Amniotic epithelial cell (primary cell): ENCODE data around the gene RASAL2.
"Not testable (repeated sequence)": the region's sequence is repeated elsewhere in the genome, so short reads cannot be mapped to it uniquely, and the experiment has no call there.

Experiments
- DNase-seq: peaks from one replicate; pipeline ENCODE4 v3.0.0-alpha.2; 2010; ENCODE audit warnings: low read depth

Gene RASAL2

GRCh38 chr1:178237121-178237520 is 143.2 kb downstream of the RASAL2 start:
- no peak for DNase-seq

GRCh38 chr1:178238722-178239510 is 145.0 kb downstream of the RASAL2 start:
- peak; percentile 100 for DNase-seq

GRCh38 chr1:178241057-178241456 is 147.2 kb downstream of the RASAL2 start:
- peak; percentile 80 for DNase-seq

- DNase-seq: no peak
These were observed 147.9 kb downstream of the RASAL2 start for GRCh38 chr1:178241837-178242236.

GRCh38 chr1:178243119-178243518 is 149.2 kb downstream of the RASAL2 start:
- no peak for DNase-seq

GRCh38 chr1:178243890-178244289 is 150.0 kb downstream of the RASAL2 start:
- DNase-seq: no peak

- not testable (repeated sequence) for DNase-seq
These were observed 154.4 kb downstream of the RASAL2 start for GRCh38 chr1:178248284-178248683.

- not testable (repeated sequence) for DNase-seq
These were observed 159.7 kb downstream of the RASAL2 start for GRCh38 chr1:178253581-178253980.

- DNase-seq: peak; percentile 66
These were observed 160.5 kb downstream of the RASAL2 start for GRCh38 chr1:178254433-178254832.

GRCh38 chr1:178258536-178258935 is 164.6 kb downstream of the RASAL2 start:
- no peak for DNase-seq

GRCh38 chr1:178262120-178262500 is 168.2 kb downstream of the RASAL2 start:
- peak; percentile 66 for DNase-seq

GRCh38 chr1:178263341-178263740 is 169.4 kb downstream of the RASAL2 start:
- peak; percentile 45 for DNase-seq

GRCh38 chr1:178266113-178266512 is 172.2 kb downstream of the RASAL2 start:
- DNase-seq: no peak

GRCh38 chr1:178266619-178267066 is 172.7 kb downstream of the RASAL2 start:
- no peak for DNase-seq

- DNase-seq: peak; percentile 41
These were observed 173.8 kb downstream of the RASAL2 start for GRCh38 chr1:178267646-178268094.

GRCh38 chr1:178271471-178271870 is 177.6 kb downstream of the RASAL2 start:
- no peak for DNase-seq

- DNase-seq: peak; percentile 67
These were observed 180.0 kb downstream of the RASAL2 start for GRCh38 chr1:178273707-178274410.

GRCh38 chr1:178275049-178275448 is 181.1 kb downstream of the RASAL2 start:
- DNase-seq: no peak

- no peak for DNase-seq
These were observed 181.6 kb downstream of the RASAL2 start for GRCh38 chr1:178275553-178275952.

GRCh38 chr1:178277793-178278530 is 184.1 kb downstream of the RASAL2 start:
- DNase-seq: no peak

GRCh38 chr1:178278916-178279686 is 185.2 kb downstream of the RASAL2 start:
- no peak for DNase-seq

- peak; percentile 82 for DNase-seq
These were observed 189.1 kb downstream of the RASAL2 start for GRCh38 chr1:178282949-178283367.
